ENCODE results near the gene DUSP22.

DNA sequence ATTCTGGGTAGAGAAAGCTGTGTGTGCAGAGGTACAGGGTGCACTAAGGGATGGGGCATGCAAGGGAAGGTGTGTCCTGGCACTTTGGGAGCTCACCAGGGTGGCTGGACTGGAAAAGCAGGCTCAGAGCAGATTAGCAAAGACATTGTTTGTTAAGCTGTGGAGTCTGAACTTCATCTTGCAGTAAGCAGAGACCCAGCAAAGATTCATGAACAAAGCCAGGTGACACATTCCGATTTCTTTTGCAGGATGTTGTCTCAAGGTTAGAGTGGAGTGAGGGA is 28.8 kb downstream of the DUSP22 start:
- TF ChIP-seq, protein P1, sequence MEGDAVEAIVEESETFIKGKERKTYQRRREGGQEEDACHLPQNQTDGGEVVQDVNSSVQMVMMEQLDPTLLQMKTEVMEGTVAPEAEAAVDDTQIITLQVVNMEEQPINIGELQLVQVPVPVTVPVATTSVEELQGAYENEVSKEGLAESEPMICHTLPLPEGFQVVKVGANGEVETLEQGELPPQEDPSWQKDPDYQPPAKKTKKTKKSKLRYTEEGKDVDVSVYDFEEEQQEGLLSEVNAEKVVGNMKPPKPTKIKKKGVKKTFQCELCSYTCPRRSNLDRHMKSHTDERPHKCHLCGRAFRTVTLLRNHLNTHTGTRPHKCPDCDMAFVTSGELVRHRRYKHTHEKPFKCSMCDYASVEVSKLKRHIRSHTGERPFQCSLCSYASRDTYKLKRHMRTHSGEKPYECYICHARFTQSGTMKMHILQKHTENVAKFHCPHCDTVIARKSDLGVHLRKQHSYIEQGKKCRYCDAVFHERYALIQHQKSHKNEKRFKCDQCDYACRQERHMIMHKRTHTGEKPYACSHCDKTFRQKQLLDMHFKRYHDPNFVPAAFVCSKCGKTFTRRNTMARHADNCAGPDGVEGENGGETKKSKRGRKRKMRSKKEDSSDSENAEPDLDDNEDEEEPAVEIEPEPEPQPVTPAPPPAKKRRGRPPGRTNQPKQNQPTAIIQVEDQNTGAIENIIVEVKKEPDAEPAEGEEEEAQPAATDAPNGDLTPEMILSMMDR (IDR thresholded peaks at IDR 0.05; ENCODE audit: insufficient read depth, low read depth, low read length), result no peak
- TF ChIP-seq EZH2 (IDR thresholded peaks at IDR 0.05; ENCODE audit: insufficient read depth, low read length), result no peak
